22Rv1 (cell line): ENCODE data around the gene ZFP92.

Source experiments
- CTCF ChIP-seq: fragments of 450-650 bp; IDR thresholded peaks from 2 replicates; pipeline ENCODE4 v1.5.1; 2017; ENCODE audit warnings: mild to moderate bottlenecking
- ZFX ChIP-seq: fragments of 450-650 bp; IDR thresholded peaks from 2 replicates; pipeline ENCODE4 v1.6.1; 2017; ENCODE audit warnings: antibody characterized with exemption, borderline replicate concordance

DNA sequence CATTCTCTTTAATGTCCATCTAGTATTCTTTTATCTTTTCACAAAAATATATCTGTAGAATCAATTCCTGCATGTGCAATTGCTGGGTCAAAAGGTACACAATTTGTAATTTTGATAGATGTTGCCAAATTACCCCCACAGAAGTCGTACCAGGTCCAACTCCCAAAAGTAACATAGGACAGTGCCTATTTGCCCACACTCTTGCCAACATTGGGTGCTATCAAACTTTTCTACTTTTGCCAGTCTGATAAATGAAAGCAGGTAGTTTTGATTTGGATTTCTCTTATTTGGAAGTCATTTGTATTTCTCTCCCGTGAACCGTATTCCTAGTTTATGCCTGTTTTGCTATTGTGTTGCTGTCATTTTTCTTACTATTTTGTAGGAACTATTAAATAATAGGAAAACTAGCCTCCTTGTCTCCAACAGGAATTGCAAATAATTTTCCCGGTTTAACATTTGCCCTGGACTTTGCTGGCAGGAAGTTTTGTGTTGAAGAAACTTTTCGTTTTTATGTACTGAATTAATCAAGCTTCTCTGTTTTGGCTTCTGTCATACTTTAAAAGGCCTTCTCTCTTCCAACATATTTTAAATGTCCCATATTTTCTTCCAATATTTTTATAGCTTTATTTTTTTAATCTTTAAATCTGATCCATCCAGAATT is 44.3 kb upstream of the ZFP92 start:
- TF ChIP-seq CTCF (no peak), ZFX (no peak)
